Tibial artery (tissue), 4 donors: ENCODE data around the gene VTCN1.

Experiments
- DNase-seq, 2 donors: peaks; one replicate each; pipeline ENCODE4 v3.0.0-alpha.2; 2019
- H3K27ac ChIP-seq, 2 donors: fragments of 200-600 bp; sonication (generic) in 1 of 2; 1 replicate in 1 of 2; 2 replicates in 1 of 2; pipeline ENCODE4 v1.5.1; 2018 to 2019; ENCODE audit warnings: mild to moderate bottlenecking in 1 of 2
- H3K27me3 ChIP-seq, 2 donors: fragments of 200-600 bp; sonication (generic) in 1 of 2; one replicate each; pipeline versions ENCODE4 v1.5.1 to v1.6.0; 2016 to 2019
- H3K36me3 ChIP-seq, 3 donors: fragments of 200-600 bp; sonication (generic) in 2 of 3; one replicate each; pipeline ENCODE4 v1.5.1; 2016 to 2019; ENCODE audit warnings: mild to moderate bottlenecking in 2 of 3
- H3K4me1 ChIP-seq, 4 donors: fragments of 200-600 bp; sonication (generic) in 2 of 4; 1 replicate in 3 of 4; 2 replicates in 1 of 4; pipeline ENCODE4 v1.5.1; 2016 to 2019
- H3K4me3 ChIP-seq, 2 donors: fragments of 200-600 bp; sonication (generic) in 1 of 2; 1 replicate in 1 of 2; 2 replicates in 1 of 2; pipeline ENCODE4 v1.5.1; 2018 to 2019; ENCODE audit warnings: mild to moderate bottlenecking in 2 of 2
- H3K9me3 ChIP-seq, 3 donors: fragments of 200-600 bp; sonication (generic) in 1 of 3; one replicate each; pipeline ENCODE4 v1.5.1; 2016 to 2019
- intact Hi-C: fragments of 100-400 bp; cut with DNase I; formaldehyde crosslinking; loops from one replicate; pipeline ENCODE4 v1.15.0; 2023; ENCODE audit warnings: low total_unique reads
- TF ChIP-seq, protein P1 (sequence below), 2 experiments: fragments of 200-600 bp in 1 of 2; fragments of 450-650 bp in 1 of 2; IDR thresholded peaks; one replicate each; pipeline ENCODE4 v1.5.1; 2017 to 2019; ENCODE audit warnings: antibody characterized with exemption in 2 of 2, mild to moderate bottlenecking in 1 of 2, moderate library complexity in 1 of 2

VTCN1 gene

GRCh38 chr1:117174851-117175250 lies 35.9 kb downstream of the VTCN1 start:
- TF ChIP-seq, protein P1, sequence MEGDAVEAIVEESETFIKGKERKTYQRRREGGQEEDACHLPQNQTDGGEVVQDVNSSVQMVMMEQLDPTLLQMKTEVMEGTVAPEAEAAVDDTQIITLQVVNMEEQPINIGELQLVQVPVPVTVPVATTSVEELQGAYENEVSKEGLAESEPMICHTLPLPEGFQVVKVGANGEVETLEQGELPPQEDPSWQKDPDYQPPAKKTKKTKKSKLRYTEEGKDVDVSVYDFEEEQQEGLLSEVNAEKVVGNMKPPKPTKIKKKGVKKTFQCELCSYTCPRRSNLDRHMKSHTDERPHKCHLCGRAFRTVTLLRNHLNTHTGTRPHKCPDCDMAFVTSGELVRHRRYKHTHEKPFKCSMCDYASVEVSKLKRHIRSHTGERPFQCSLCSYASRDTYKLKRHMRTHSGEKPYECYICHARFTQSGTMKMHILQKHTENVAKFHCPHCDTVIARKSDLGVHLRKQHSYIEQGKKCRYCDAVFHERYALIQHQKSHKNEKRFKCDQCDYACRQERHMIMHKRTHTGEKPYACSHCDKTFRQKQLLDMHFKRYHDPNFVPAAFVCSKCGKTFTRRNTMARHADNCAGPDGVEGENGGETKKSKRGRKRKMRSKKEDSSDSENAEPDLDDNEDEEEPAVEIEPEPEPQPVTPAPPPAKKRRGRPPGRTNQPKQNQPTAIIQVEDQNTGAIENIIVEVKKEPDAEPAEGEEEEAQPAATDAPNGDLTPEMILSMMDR (IDR thresholded peaks at IDR 0.05), result no peak

GRCh38 chr1:117173691-117174090 lies 37.0 kb downstream of the VTCN1 start:
- DNase-seq, result no peak
- TF ChIP-seq, protein P1 (IDR thresholded peaks at IDR 0.05), result no peak
- Histone ChIP-seq H3K9me3 (no peaks in the 10 kb centered on the region), H3K36me3 (no peaks in the 10 kb centered on the region), H3K4me3 (no peak overlapping the region), H3K4me1 (no peaks in the 10 kb centered on the region), H3K27ac (no peak overlapping the region), H3K27me3 (no peaks in the 10 kb centered on the region)
- intact Hi-C loops, result no loop called here

More at GRCh38 chr1:117174851-117175250, 35.9 kb downstream of the VTCN1 start:
- no peaks in the 10 kb centered on the region for H3K9me3 ChIP-seq
- intact Hi-C loops, result no loop called here
- no peak for DNase-seq
- no peak overlapping the region for H3K27ac ChIP-seq
- H3K36me3 ChIP-seq, result no peaks in the 10 kb centered on the region
- no peaks in the 10 kb centered on the region for H3K27me3 ChIP-seq
- H3K4me1 ChIP-seq, result peaks cover 0 to 5% (median 0%) of the 10 kb centered on the region in 4 donors
- no peak overlapping the region for H3K4me3 ChIP-seq

- intact Hi-C loops, result no loop called here
- no peak for DNase-seq
- Histone ChIP-seq H3K9me3 (no peaks in the 10 kb centered on the region), H3K4me1 (no peaks in the 10 kb centered on the region), H3K4me3 (no peak overlapping the region), H3K27me3 (no peaks in the 10 kb centered on the region), H3K27ac (no peak overlapping the region), H3K36me3 (no peaks in the 10 kb centered on the region)
- TF ChIP-seq, protein P1 (IDR thresholded peaks at IDR 0.05), result no peak
Measured at GRCh38 chr1:117173006-117173405, 37.7 kb downstream of the VTCN1 start.

- no peak for DNase-seq
- intact Hi-C loops, result no loop called here
- H3K36me3 ChIP-seq, result no peaks in the 10 kb centered on the region
- no peak overlapping the region for H3K4me3 ChIP-seq
- H3K27ac ChIP-seq, result no peak overlapping the region
- H3K4me1 ChIP-seq, result no peaks in the 10 kb centered on the region
- TF ChIP-seq, protein P1 (IDR thresholded peaks at IDR 0.05), result no peak
- H3K27me3 ChIP-seq, result no peaks in the 10 kb centered on the region
- no peaks in the 10 kb centered on the region for H3K9me3 ChIP-seq
Measured at GRCh38 chr1:117171900-117172511, 38.7 kb downstream of the VTCN1 start.

GRCh38 chr1:117169871-117170596 lies 40.7 kb downstream of the VTCN1 start:
- H3K36me3 ChIP-seq, result no peaks in the 10 kb centered on the region
- H3K4me1 ChIP-seq, result no peaks in the 10 kb centered on the region
- H3K27me3 ChIP-seq, result no peaks in the 10 kb centered on the region
- TF ChIP-seq, protein P1 (IDR thresholded peaks at IDR 0.05), result no peak
- no peak overlapping the region for H3K4me3 ChIP-seq
- H3K27ac ChIP-seq, result no peak overlapping the region
- intact Hi-C loops, result no loop called here
- DNase-seq, result no peak
- no peaks in the 10 kb centered on the region for H3K9me3 ChIP-seq
